Hepatocyte (in vitro differentiated cells): ENCODE measurements around the gene IL16.

ENCODE experiments used
- CTCF ChIP-seq: fragments of 200-600 bp; sonication (generic); IDR thresholded peaks from 2 replicates; pipeline ENCODE4 v1.5.1; 2016; ENCODE audit warnings: antibody characterized with exemption, mild to moderate bottlenecking; ENCODE audit not compliant: poor library complexity
- EZH2 ChIP-seq: fragments of 200-600 bp; sonication (generic); IDR thresholded peaks from 2 replicates; pipeline ENCODE4 v1.6.1; 2016; ENCODE audit warnings: antibody characterized with exemption, mild to moderate bottlenecking, borderline replicate concordance

GRCh38 chr15:81161160-81161673 is 35.5 kb upstream of the IL16 start:
- TF ChIP-seq CTCF (no peak), EZH2 (no peak)
